PC-3 (cell line): Measurements from ENCODE around the gene KAZN. TPM values are rescaled to one million over a fixed set of nuclear protein-coding genes. Genes with fewer than 3 reads are reported as not detected.

Source experiments
- ATAC-seq: fragments of 200-7000 bp; cut with Tn5 transposase; 2 replicates; pipeline ENCODE4 v1.9.1; 2020; ENCODE audit warnings: mild to moderate bottlenecking, moderate library complexity
- BruUV-seq: library from RNA; stranded (reverse); fragments of 400-500 nt; replicated peaks from 2 replicates; lab custom pipeline; 2021; lab: Mats Ljungman, UMichigan
- CTCF ChIA-PET: fragments of 300-600 bp; sonication (Branson Sonifier 250); formaldehyde crosslinking; loops from one replicate; lab custom pipeline; 2022; ENCODE audit warnings: antibody characterized with exemption; lab: Charles Lee
- POLR2A ChIA-PET: fragments of 300-600 bp; sonication (Branson Sonifier 250); formaldehyde crosslinking; loops from one replicate; lab custom pipeline; 2022; ENCODE audit warnings: antibody characterized with exemption; ENCODE audit not compliant: unreplicated experiment; lab: Charles Lee
- DNase-seq: peaks from one replicate; pipeline ENCODE4 v3.0.0-alpha.2; 2015
- H2AFZ ChIP-seq: fragments of 300-600 bp; sonication (generic); 2 replicates; pipeline ENCODE4 v1.6.0; 2016; ENCODE audit warnings: antibody characterized with exemption, low read length
- H3F3A ChIP-seq: fragments of 300-600 bp; sonication (generic); one replicate; pipeline ENCODE4 v1.6.0; 2017; ENCODE audit warnings: antibody characterized with exemption, low read length, control low read depth, mild to moderate bottlenecking; ENCODE audit not compliant: unreplicated experiment
- H3K27ac ChIP-seq: fragments of 300-600 bp; sonication (generic); 2 replicates; pipeline ENCODE4 v1.5.1; 2016; ENCODE audit warnings: mild to moderate bottlenecking, low read length
- H3K27me3 ChIP-seq: fragments of 300-600 bp; sonication (generic); 2 replicates; pipeline ENCODE4 v1.6.1; 2016; ENCODE audit warnings: low read length, mixed read lengths
- H3K36me3 ChIP-seq: fragments of 300-600 bp; sonication (generic); 2 replicates; pipeline ENCODE4 v1.6.1; 2016; ENCODE audit warnings: low read depth, mixed run types, low read length, mixed read lengths
- H3K4me1 ChIP-seq: fragments of 300-600 bp; sonication (generic); 2 replicates; pipeline ENCODE4 v1.5.1; 2016; ENCODE audit warnings: low read length; ENCODE audit not compliant: insufficient read depth
- H3K4me2 ChIP-seq: fragments of 300-600 bp; sonication (generic); 2 replicates; pipeline ENCODE4 v1.6.0; 2016; ENCODE audit warnings: low read length
- H3K4me3 ChIP-seq: fragments of 300-600 bp; sonication (generic); 2 replicates; pipeline ENCODE4 v1.5.1; 2016; ENCODE audit warnings: mild to moderate bottlenecking, low read length, mixed read lengths
- H3K79me2 ChIP-seq: fragments of 300-600 bp; sonication (generic); 2 replicates; pipeline ENCODE4 v1.6.1; 2017; ENCODE audit warnings: low read length, mixed read lengths
- H3K9ac ChIP-seq: fragments of 300-600 bp; sonication (generic); 2 replicates; pipeline ENCODE4 v1.6.0; 2016; ENCODE audit warnings: mild to moderate bottlenecking, low read length
- H3K9me2 ChIP-seq: fragments of 300-600 bp; sonication (generic); replicated peaks from 2 replicates; pipeline ENCODE4 v1.6.1; 2016; ENCODE audit warnings: mixed run types, low read length, mixed read lengths
- H3K9me3 ChIP-seq: fragments of 300-600 bp; sonication (generic); 2 replicates; pipeline ENCODE4 v1.6.1; 2016; ENCODE audit warnings: low read length, mixed read lengths
- H4K20me1 ChIP-seq: fragments of 300-600 bp; sonication (generic); 2 replicates; pipeline ENCODE4 v1.6.1; 2016; ENCODE audit warnings: low read length, mixed read lengths
- CTCF ChIP-seq: fragments of 300-600 bp; sonication (generic); conservative IDR thresholded peaks from 2 replicates; pipeline ENCODE4 v1.5.1; 2017; ENCODE audit warnings: antibody characterized with exemption, low read depth, mild to moderate bottlenecking, low read length
- EZH2 ChIP-seq: fragments of 300-600 bp; sonication (generic); IDR thresholded peaks from one replicate; pipeline ENCODE4 v1.6.1; 2017; ENCODE audit warnings: antibody characterized with exemption, mild to moderate bottlenecking, low read length; ENCODE audit not compliant: unreplicated experiment
- EZH2phosphoT487 ChIP-seq: fragments of 300-600 bp; sonication (generic); IDR thresholded peaks from 2 replicates; pipeline ENCODE4 v1.6.1; 2018; ENCODE audit warnings: mild to moderate bottlenecking, antibody characterized with exemption, low read length, borderline replicate concordance
- intact Hi-C: fragments of 100-400 bp; cut with micrococcal nuclease; formaldehyde crosslinking; loops from 2 replicates; pipeline ENCODE4 v1.9.0; 2023
- total RNA-seq: library from RNA; depleted of rRNA; stranded (reverse); fragments of >200 nt; gene quantifications from 2 replicates; pipeline ENCODE4 v1.2.3, GENCODE V29; 2014

The KAZN gene
- total RNA-seq, 1 experiment from 2014 or later, result 2.0 TPM

GRCh38 chr1:14555091-14555490 lies 43.4 kb upstream of the KAZN start:
- POLR2A ChIA-PET, result no interaction called here

GRCh38 chr1:14561014-14561693 lies 37.3 kb upstream of the KAZN start:
- intact Hi-C loops, result loop anchor here (10.0 kb wide), 1 partner anchor 484 kb away; no protein-coding TSS in a partner anchor
- Histone ChIP-seq H3K9me3 (peaks cover 2% of the 10 kb centered on the region; the same call in 1 of the 2 replicates), H3K27me3 (no peaks in the 10 kb centered on the region), H3K4me1 (peaks cover 12% of the 10 kb centered on the region; the same call in 1 of the 2 replicates), H3K9me2 (no peaks in the 10 kb centered on the region), H4K20me1 (no peaks in the 10 kb centered on the region), H3K27ac (no peak overlapping the region), H2AFZ (no peak overlapping the region), H3F3A (no peaks in the 10 kb centered on the region), H3K9ac (no peak overlapping the region), H3K4me3 (no peak overlapping the region), H3K4me2 (no peak overlapping the region), H3K36me3 (no peaks in the 10 kb centered on the region), H3K79me2 (no peaks in the 10 kb centered on the region)
- POLR2A ChIA-PET, result no interaction called here
- CTCF ChIA-PET, result no interaction called here
- TF ChIP-seq EZH2, result no peak
- no peak for TF ChIP-seq CTCF
- no peak for TF ChIP-seq EZH2phosphoT487
- no TSS peak for BruUV-seq
- ATAC-seq (peak; percentile 48), DNase-seq (peak; percentile 64)

More at GRCh38 chr1:14555091-14555490, 43.4 kb upstream of the KAZN start:
- Histone ChIP-seq H3K9me3 (no peaks in the 10 kb centered on the region), H3K9ac (no peak overlapping the region), H4K20me1 (no peaks in the 10 kb centered on the region), H2AFZ (no peak overlapping the region), H3K79me2 (no peaks in the 10 kb centered on the region), H3K27ac (no peak overlapping the region), H3F3A (no peaks in the 10 kb centered on the region), H3K4me3 (no peak overlapping the region), H3K4me1 (peaks cover 12% of the 10 kb centered on the region), H3K36me3 (no peaks in the 10 kb centered on the region), H3K4me2 (0 out of 2 replicates have a peak overlapping the region, but pooled peaks have one; percentile 3), H3K27me3 (no peaks in the 10 kb centered on the region), H3K9me2 (no peaks in the 10 kb centered on the region)
- intact Hi-C loops, result no loop called here
- ATAC-seq (no peak), DNase-seq (peak; percentile 9)
- BruUV-seq, result no TSS peak
- CTCF ChIA-PET, result no interaction called here
- TF ChIP-seq CTCF (no peak), EZH2 (no peak), EZH2phosphoT487 (no peak)

GRCh38 chr1:14565090-14565489 lies 33.4 kb upstream of the KAZN start:
- Histone ChIP-seq H3K4me1 (peaks cover 13% of the 10 kb centered on the region), H3K36me3 (no peaks in the 10 kb centered on the region), H3K9me2 (no peaks in the 10 kb centered on the region), H3F3A (no peaks in the 10 kb centered on the region), H3K27ac (no peak overlapping the region), H3K4me2 (peak overlapping the region; percentile 4), H2AFZ (no peak overlapping the region), H3K79me2 (no peaks in the 10 kb centered on the region), H4K20me1 (no peaks in the 10 kb centered on the region), H3K9ac (no peak overlapping the region), H3K27me3 (no peaks in the 10 kb centered on the region), H3K4me3 (no peak overlapping the region), H3K9me3 (peaks cover 5% of the 10 kb centered on the region; the same call in 1 of the 2 replicates)
- ChIA-PET POLR2A (no interaction called here), CTCF (no interaction called here)
- no TSS peak for BruUV-seq
- peak; percentile 84 for DNase-seq
- ATAC-seq, result peak; percentile 92
- TF ChIP-seq CTCF (no peak), EZH2 (no peak), EZH2phosphoT487 (no peak)
- intact Hi-C loops, result loop anchor here (10.0 kb wide), 1 partner anchor 480 kb away; no protein-coding TSS in a partner anchor
